Activated CD4-positive, CD25-positive, alpha-beta regulatory T cell (primary cell): ENCODE measurements around the gene ANKRD36C.
"Not testable (repeated sequence)": the region's sequence is repeated elsewhere in the genome, so short reads cannot be mapped to it uniquely, and the experiment has no call there.

ENCODE experiments used
- DNase-seq, 4 experiments: peaks; one replicate each; lab custom pipeline; 2025; lab: John Stamatoyannopoulos, UW

Gene ANKRD36C

DNA sequence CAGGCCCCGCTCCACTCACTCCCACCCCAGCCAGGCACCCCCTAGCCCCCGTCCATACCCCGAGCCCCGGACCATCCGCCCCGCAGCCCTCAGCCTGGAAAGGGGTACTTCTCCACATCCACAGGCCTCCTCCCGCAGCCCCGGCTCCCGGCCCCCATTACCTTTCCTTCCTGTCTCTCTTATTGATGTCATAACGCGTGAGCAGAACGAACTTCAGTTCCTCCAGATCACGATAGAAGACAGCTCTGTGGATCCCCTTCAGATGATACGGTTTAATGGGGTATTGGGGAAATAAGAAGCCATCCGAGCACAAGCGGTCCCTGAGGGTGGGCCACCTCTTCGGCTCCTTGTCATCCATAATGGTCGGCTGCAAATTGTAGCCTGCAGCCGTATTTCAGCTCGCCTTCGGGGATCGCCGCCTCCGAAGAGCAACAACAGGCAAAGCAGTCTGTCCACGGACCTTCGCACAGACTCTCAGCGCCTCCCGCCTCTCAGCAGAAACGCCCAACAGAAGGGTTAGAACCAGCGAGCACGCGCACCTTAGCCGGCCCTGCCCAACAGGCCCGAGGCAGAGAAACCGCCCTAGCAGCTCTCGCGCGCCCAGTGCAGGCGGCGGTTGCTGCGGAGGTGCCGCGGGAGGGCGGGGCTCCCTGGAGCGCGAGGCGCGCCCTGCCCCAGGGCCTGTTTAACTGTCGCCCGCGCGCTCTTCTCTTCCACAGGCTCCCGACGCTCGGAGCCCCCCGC, at the start of gene ANKRD36C:
Gene ANKRD36C (minus strand): TSS at position 474 of the 744 bp plus-strand sequence. CDS start 116 bp downstream, at position 358.
- DNase-seq: not testable (repeated sequence)

- DNase-seq: not testable (repeated sequence)
These were observed 43.9 kb upstream of the ANKRD36C start for GRCh38 chr2:96035554-96035953.

GRCh38 chr2:96034792-96035191, 43.2 kb upstream of the ANKRD36C start, which contains the start of gene GPAT2:
TSS of gene GPAT2 (minus strand) at chr2:96034916. CDS start at chr2:96032359, 2,557 bp downstream.
- not testable (repeated sequence) for DNase-seq

GRCh38 chr2:96033997-96034396, 42.4 kb upstream of the ANKRD36C start:
- not testable (repeated sequence) for DNase-seq

GRCh38 chr2:96027725-96028325, 36.2 kb upstream of the ANKRD36C start:
- not testable (repeated sequence) for DNase-seq

- DNase-seq: not testable (repeated sequence)
These were observed 34.1 kb upstream of the ANKRD36C start for GRCh38 chr2:96025755-96026154.

GRCh38 chr2:96025194-96025492, 33.5 kb upstream of the ANKRD36C start:
- DNase-seq: no peak

- no peak for DNase-seq
These were observed 32.9 kb upstream of the ANKRD36C start for GRCh38 chr2:96024336-96025193.

DNA sequence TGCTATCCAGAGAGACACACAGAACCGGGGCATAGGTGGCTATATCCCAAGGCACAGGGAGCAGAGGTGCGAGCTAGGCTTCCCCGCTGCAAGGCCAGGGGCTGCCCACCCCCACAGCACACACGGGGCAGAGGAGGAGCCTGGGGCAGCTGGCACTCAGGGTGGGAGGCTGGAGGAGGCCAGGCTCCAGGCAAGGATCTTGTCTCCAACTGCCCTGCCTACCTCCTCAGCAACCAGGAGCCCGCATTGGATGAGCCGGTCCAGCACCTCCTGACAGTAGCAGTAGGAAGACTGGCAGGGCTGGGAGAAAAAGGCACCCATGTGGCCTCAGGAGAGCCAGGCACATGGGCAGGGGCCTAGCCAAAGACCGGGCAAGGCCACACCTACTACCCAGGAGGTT, 32.1 kb upstream of the ANKRD36C start:
- DNase-seq: not testable (repeated sequence)

DNA sequence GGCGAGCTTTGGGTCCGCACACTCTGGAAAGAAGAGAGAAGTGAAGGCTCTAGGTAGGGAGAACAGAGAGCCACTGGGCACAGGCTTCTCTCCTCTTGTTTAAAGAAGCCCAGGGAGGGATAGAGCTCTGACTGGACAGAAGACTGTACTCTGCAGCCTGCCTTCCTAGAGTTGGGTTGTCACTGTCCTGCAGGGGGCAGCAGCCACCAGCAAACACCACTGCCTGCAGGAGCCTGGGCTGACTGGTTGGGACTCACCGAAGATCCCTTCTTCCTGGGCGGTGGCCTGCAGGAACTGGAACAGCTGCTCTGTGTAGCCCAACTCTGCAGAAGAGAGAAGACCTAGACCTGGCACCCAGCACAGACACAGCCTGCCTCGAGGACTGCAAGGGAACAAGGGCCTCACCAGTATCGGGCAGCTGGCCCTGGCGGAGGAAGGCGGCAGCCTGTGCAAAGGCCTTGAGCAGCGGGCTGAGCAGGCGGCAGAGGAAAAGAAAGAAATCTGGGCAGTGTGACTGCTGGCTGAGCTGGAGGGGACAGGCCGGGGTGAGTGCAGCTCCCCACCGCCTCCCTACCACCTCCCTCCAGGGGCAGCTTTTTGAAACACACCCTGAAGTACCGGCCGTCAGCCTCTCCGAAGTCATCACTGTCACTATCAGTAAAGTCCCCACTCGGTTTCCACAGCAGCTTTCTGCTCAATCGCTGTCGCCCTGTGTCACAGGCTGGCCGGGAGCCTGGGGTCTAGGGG, 31.2 kb upstream of the ANKRD36C start:
- not testable (repeated sequence) for DNase-seq

DNA sequence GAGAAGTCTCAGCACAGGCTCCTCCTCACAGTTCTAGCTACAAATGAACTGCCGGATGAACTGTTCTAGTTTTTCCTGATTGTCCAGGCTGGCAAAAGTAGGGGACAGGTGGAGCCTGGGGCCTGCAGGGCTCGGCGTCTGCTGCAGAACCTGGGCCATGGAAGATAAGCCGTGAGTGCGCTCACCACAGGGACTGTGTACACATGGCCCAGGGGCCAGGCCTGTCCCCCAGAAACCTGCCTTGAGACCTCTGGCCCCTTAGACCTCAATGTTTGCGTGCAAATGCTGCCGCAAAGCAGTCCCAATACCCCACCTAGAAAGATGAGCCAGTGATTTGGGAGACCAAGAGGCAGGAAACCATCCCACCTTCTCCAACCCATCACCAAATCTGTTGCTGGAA, 30.5 kb upstream of the ANKRD36C start:
- not testable (repeated sequence) for DNase-seq

DNA sequence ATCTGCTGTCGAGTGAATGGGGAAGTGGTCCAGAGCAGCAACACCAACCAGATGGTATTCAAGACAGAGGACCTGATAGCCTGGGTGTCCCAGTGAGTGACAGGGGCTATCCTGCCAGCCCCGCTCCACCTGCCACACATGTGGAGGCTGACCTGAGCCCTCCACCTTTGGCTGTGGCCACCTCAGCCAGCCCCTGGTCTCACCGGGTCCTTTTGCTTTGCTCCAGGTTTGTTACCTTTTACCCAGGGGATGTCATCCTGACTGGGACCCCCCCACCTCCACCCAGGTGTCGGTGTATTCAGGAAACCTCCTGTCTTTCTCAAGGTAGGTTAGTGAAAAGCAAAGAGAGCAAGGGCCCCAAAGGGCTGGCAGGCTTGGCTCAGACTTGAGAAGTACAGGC, 29.5 kb upstream of the ANKRD36C start:
- not testable (repeated sequence) for DNase-seq

- not testable (repeated sequence) for DNase-seq
These were observed 28.4 kb upstream of the ANKRD36C start for GRCh38 chr2:96019909-96020590.

- not testable (repeated sequence) for DNase-seq
These were observed 24.7 kb upstream of the ANKRD36C start for GRCh38 chr2:96016321-96016720.

- DNase-seq: not testable (repeated sequence)
These were observed 21.2 kb upstream of the ANKRD36C start for GRCh38 chr2:96012792-96013264.

- not testable (repeated sequence) for DNase-seq
These were observed 20.6 kb upstream of the ANKRD36C start for GRCh38 chr2:96012086-96012791.

DNA sequence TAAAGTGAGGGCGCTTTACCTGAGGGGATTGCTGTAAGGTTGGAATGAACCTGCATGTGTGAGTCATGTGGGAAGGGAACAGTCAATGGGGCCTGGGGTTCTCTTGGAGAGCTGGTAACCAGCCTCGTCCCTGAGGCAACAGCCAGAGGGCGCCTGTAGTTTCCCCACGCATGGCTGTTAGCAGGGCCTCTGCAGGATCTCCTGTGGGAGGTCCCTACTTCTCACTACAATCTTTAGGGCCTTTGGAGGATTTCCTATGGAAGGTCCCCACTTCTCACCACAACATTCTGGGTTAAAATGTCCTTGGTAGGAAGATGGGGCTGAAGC, 19.5 kb upstream of the ANKRD36C start:
- DNase-seq: not testable (repeated sequence)

DNA sequence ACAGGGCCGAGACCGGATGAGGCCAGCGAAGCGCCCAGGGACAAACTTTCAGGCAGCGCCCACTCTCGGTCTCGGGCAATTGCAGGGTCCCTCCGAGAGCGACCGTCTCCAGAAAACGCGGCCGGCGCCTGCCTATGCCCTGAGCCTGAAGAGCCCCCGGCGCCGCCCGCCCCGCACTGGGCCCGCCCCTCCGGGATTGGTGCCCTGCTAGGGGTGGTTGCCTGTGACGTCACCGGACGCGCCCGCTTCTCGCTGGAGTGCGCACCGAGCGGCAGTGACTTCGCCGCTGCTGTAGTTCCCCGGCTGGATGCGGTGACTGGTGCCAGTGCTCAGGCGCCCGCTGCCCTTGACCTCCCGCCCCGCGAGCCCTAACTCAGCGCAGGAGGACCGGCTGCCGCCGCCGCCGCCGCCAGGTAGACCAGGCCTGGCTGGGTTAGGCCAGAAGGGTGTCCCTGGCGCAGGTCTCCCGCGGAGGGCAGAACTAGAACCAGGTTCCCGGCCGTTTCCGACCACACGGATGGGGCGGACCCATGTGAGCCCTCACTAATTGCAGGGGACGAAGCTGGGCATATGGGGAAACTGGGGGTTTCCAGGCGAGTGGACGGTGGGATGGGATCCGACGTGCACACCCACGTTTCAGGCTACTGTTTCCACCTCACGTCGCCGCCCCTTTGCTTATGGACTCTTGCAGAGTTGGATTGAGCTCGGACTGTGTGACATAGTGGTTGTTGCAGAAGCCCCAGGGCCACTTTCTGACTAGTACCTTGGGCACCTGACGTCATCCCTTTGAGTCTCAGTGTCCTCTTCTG, 18.9 kb upstream of the ANKRD36C start:
- not testable (repeated sequence) for DNase-seq

- not testable (repeated sequence) for DNase-seq
These were observed 18.2 kb upstream of the ANKRD36C start for GRCh38 chr2:96009833-96010232.

DNA sequence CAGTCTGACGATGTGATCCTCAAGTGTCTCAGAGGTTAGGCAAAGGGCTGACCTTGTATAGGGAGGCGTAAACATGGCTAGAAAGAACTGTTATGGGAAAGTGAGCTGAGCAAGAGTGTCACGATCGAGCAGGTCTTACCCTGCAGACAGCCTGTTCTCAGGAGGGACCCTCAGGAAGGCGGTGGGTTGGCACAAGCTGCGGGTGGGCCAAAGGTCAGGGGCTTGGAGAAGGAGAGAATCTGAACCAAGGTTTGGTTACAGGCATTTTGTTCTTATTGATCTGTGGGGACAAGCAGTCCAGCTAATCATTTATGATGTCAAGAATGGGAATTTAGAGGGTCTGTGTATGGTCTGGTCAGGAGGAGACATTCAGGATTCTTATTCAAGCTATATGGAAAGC, 16.4 kb upstream of the ANKRD36C start:
- not testable (repeated sequence) for DNase-seq
